HG03354 (cell line): Measurements from ENCODE around the gene ZDHHC14.
A peak's percentile ranks its signal among the peaks of the same experiment; 100 is the strongest.

Source experiments
- ATAC-seq: cut with Tn5 transposase; IDR thresholded peaks from one replicate; pipeline ENCODE4 v1.9.1; 2021; ENCODE audit warnings: mild to moderate bottlenecking; ENCODE audit not compliant: unreplicated experiment, poor library complexity, severe bottlenecking

The ZDHHC14 gene

GRCh38 chr6:157647261-157647915, 266.4 kb downstream of the ZDHHC14 start:
- peak; percentile 42 for ATAC-seq

- no peak for ATAC-seq
Observed at GRCh38 chr6:157648561-157648960, 267.6 kb downstream of the ZDHHC14 start.

GRCh38 chr6:157649311-157650260, 268.6 kb downstream of the ZDHHC14 start:
- ATAC-seq = no peak

- no peak for ATAC-seq
Observed at GRCh38 chr6:157650261-157650640, 269.3 kb downstream of the ZDHHC14 start.

GRCh38 chr6:157650801-157651200, 269.8 kb downstream of the ZDHHC14 start:
- ATAC-seq = no peak

GRCh38 chr6:157651731-157652490, 270.9 kb downstream of the ZDHHC14 start:
- ATAC-seq = no peak

GRCh38 chr6:157652601-157653363, 271.8 kb downstream of the ZDHHC14 start:
- ATAC-seq = no peak

- no peak for ATAC-seq
Observed at GRCh38 chr6:157653521-157653920, 272.5 kb downstream of the ZDHHC14 start.

GRCh38 chr6:157655139-157655538, 274.1 kb downstream of the ZDHHC14 start:
- ATAC-seq = no peak

- ATAC-seq = no peak
Observed at GRCh38 chr6:157656437-157656997, 275.5 kb downstream of the ZDHHC14 start.

- no peak for ATAC-seq
Observed at GRCh38 chr6:157657754-157658153, 276.8 kb downstream of the ZDHHC14 start.

GRCh38 chr6:157658301-157658700, 277.3 kb downstream of the ZDHHC14 start:
- ATAC-seq = no peak

GRCh38 chr6:157659536-157660271, 278.7 kb downstream of the ZDHHC14 start:
- ATAC-seq = no peak

GRCh38 chr6:157660414-157660813, 279.4 kb downstream of the ZDHHC14 start:
- ATAC-seq = no peak

- no peak for ATAC-seq
Observed at GRCh38 chr6:157661652-157662051, 280.7 kb downstream of the ZDHHC14 start.

- ATAC-seq = no peak
Observed at GRCh38 chr6:157663261-157663660, 282.3 kb downstream of the ZDHHC14 start.

GRCh38 chr6:157665180-157665579, 284.2 kb downstream of the ZDHHC14 start:
- ATAC-seq = no peak

- ATAC-seq = no peak
Observed at GRCh38 chr6:157666729-157667128, 285.7 kb downstream of the ZDHHC14 start.
